ENCODE measurements around the gene IL1RAPL1.

DNA sequence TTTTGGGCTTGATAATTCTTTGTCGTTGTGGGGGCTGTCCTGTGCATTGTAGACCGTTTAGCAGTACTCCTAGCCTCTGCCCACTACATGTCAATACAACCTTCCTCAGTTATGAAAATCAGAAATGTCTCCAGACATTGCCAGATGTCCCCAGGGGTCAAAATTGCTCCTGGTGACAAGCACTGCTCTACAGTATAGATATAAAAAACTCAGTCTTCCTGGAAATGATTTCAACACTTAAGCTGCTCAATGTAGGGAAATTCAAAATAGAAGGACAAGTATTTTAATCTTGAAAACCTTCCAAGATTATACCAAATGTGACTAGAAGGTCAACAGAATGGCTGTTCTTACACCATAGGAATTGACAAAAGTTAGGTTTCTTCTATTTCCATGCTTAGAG lies 1339.4 kb downstream of the IL1RAPL1 start:
- TF ChIP-seq EP300 (IDR thresholded peaks at IDR 0.05) = no peak
- no peak for TF ChIP-seq CTCF (IDR thresholded peaks at IDR 0.05)
- TF ChIP-seq POLR2A (IDR thresholded peaks at IDR 0.05; ENCODE audit: low read depth) = no peak

All from esophagus muscularis mucosa (tissue), 4 donors.